NCI-H1417 treated with DMSO at 0.1 percent for 48 hours (cell line): Measurements from ENCODE around the gene FOXE3.

Experiments
- DNase-seq: peaks from one replicate; lab custom pipeline; 2025; lab: John Stamatoyannopoulos, UW

Gene FOXE3

DNA sequence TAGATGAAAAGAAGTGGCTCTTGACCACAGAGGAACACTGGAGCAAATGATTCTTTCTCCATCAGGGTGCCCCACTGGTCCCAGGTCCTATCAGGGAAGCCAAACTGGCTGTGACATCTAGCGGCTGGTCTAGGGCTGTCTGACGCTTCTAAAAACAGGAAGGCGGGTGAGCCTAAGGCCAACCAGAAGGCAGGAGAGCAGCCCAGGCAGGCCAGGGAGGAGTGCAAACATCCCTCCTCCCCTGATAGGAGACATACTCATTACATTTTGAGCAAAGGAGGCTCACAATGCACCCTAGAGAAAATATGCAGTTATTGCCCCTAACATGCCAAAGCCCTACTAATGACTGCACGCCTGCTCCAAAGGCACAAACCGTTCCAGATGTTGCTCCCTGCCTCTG, 10.4 kb upstream of the FOXE3 start:
- DNase-seq, result no peak

DNA sequence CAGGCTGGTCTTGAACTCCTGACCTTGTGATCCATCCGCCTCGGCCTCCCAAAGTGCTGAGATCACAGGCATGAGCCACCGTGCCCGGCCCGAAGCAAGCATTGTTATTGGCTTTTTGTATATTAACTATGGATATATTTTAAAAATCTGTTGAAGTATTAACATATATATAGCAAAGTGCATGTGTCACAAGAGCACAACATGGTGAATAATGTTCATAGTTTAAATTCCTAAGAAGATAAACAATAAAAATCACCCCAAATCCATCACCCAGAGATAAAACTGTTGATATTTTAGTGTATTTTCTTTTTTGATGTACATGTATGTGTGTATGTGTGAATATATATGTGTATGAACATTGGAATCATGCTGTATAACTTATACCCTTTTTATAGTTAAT, 9.1 kb upstream of the FOXE3 start:
- DNase-seq, result no peak

DNA sequence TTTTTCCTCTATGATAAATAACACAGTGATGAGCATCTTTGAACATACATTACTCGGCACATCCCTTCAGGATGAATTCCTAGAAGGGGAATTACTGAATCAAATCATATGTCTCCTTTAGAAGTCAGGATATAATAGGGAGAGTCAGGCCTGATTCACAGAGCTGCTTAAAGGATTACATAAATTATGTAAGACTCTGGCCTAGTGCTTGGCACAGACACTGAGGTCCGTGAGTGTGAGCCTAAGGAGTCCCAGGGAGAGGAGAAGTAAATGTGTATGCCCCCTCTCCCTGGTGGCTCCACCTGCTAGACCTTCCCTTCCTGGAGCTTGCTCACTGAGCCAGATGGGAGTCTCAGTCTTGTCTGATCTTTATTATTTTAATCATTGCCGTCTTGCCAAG, 8.6 kb upstream of the FOXE3 start:
- no peak for DNase-seq

DNA sequence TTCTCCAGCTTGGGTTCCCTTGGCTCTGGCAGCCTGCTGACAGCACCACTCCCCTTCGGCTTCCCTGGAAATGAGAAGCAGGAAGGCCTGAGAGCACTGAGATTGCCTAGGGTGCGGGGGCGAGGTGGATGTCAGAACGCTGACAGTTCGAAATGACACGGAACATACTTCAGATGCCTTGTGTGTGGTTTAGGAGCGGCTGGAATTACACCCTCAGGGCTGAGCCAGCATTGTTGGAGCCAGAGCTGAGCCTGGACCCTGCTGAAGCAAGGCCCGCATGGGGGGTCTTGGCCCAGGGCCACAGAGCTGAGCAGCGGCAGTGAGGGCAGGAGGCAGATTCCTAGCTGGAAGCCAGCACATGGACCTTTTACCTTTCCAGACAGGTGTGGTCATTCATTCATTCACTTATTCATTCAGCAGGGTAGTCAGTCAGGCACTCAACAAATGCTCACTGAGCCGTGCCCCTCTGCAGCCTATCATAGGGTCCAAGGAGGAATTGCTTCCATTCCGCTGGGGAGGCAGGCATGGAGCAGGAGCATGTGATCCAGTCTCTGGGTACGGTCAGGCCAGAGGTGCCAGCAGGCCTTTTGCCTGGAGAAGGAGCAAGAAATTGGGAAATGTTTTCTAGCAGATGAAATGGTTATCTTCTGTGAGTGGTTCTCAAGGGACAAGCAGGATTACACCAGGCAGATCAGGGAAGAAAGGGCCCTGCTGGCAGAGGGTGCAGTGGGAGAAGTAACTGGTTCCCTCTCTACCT, 6.6 kb upstream of the FOXE3 start:
- DNase-seq, result no peak

DNA sequence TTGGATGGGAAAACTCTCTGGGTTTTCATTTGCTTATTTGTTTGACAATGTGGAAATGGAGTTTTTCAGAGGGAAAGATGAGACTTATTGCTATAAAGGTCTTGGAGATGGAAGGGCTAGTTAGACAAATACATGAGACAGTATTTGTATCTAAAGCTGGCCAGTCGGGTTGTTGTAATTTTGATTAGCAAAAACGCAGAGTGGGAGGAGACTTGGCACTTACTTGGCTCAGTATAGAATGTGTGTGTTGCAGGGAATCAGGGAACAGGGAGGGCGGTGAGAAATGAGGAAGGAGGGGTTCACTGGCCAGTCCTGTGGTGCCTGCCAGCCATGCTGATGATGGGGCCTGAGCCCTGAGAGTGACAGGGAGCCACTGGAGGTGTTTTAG, 6.0 kb upstream of the FOXE3 start:
- DNase-seq, result no peak

DNA sequence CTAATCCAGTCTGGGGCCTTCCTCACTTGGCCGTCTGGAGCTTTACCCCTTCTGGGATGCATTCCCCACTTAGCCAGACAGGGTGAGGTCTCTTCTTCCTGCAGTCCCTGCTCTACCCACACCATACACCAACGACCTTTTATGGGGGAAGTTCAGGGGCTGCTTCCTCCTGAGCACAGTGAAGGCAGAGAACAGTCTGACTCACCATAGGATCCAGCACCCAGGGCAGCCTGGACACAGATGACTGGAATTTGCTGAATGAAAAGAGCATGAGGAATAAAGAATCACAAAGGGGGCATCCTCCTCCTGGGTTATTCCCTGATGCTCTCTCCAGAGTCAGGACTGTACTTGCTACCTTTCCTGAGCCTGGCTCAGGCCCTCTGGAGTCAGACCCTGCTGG, 4.6 kb upstream of the FOXE3 start:
- DNase-seq, result no peak

DNA sequence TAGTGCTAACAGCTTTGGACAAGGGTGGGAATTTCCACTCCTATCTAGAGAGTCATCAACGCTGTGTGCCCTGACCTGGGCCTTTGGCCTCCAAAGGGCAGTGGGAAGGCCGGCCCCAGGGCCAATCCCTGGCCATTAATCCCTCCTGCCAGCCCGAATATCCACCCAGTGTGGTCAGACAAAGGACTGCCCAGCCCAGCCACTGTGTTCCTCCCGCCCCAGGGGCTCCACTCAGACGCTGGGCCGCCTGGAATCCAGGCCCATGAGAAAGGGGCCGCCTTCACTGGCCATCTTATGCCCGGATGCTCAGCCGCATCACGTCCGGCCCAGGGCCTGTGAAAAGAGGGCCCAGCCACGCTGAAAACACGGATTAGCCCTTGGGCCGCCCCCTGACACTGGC, 3.6 kb upstream of the FOXE3 start:
- DNase-seq, result no peak

DNA sequence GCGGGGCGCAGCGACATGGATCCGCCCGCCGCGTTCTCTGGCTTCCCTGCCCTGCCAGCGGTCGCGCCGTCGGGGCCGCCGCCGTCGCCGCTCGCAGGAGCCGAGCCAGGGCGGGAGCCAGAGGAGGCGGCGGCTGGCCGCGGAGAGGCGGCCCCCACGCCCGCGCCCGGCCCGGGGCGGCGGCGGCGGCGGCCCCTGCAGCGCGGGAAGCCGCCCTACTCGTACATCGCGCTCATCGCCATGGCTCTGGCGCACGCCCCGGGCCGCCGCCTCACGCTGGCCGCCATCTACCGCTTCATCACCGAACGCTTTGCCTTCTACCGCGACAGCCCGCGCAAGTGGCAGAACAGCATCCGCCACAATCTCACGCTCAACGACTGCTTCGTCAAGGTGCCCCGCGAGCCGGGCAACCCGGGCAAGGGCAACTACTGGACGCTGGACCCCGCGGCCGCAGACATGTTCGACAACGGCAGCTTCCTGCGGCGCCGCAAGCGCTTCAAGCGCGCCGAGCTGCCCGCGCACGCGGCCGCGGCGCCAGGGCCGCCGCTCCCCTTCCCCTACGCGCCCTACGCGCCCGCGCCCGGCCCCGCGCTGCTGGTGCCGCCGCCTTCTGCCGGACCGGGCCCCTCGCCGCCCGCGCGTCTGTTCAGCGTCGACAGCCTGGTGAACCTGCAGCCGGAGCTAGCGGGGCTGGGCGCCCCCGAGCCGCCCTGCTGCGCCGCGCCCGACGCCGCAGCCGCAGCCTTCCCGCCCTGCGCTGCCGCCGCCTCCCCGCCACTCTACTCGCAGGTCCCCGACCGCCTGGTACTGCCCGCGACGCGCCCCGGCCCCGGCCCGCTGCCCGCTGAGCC, 459 bp downstream of the FOXE3 start:
- no peak for DNase-seq

DNA sequence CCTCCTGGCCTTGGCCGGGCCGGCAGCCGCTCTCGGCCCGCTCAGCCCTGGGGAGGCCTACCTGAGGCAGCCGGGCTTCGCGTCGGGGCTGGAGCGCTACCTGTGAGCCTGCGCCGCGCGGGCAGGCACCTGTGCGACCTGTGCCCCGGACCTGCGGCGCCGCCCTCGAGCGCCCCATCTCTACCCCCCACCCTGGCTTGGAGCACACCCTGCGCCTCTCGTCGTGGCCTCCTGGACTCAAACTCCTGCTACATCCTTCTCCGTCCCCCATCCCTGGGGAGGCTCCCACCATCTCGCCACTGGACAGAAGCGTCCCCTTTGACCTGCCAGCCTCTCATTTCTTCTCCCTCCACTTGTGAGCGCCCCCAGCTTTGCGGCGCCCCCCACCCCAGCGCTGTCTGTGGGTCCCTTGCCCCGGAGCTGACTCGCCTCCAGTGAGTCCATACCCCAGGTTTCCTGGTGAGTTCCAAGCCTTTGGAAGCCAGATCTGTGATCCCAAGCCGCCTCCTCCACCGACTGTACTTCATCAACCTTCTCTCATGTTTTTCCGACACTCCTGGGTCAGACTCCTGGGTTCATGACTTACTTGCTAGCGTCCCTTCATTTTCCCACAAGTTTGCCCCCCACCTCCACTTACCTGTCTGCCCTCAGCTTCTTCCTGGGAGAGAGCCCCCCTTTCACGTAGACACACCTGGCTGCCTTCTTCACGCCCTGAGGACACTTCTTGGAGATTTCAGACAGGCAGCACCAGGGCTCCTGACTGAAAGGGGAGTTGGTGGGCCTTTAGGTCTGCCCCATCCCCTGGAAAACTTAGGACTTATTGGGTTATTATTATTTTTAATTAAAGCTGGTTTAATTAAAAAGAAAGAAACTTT, 1.3 kb downstream of the FOXE3 start:
- DNase-seq, result no peak

DNA sequence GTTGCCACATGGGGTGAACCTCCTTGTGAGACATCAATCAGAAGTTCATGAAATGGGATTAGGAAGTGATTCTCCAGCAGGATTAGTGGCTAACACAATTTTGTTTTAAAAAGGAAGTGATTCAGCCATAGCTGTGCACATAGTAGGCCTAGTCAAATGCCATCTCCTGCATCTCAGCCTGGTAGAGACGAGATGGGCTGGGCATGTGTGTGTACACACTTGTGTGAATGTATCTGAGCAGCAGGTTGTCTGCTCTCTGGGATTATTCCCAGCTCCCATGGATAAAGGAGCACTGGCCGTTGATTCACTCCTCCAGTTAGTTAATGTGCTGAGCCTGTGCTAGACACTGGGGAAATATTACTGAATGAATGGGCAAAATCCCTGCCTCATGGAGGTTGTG, 2.0 kb downstream of the FOXE3 start:
- no peak for DNase-seq

DNA sequence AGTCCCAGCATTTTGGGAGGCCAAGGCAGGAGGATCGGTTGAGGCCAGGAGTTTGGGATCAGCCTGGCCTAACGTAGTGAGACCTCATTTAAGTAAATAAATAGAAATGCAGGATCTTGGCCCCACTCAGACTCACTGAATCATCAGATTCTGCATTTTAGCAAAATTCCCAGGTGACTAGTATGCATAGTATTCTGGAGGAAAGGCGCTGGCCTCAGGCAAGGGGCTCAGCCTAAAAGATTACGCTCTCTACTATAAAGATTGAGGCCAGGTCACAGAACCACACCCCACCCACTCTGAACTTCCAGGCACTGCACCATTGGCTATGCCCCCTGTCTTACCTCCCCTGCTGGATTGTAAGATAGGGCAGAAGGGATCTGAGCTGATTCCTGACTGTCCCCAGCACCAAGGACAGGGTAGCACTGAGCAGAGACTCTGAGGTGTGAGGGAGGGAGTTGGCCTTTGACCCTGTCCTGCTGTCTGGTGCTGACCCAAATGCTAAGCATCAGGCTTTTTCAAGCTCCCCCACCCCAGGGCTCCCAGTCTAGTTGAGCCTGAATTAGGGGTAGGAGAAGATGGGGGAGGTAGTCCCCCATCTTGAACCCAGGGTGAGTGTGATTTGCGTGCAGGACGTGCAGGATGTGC, 2.7 kb downstream of the FOXE3 start:
- no peak for DNase-seq

DNA sequence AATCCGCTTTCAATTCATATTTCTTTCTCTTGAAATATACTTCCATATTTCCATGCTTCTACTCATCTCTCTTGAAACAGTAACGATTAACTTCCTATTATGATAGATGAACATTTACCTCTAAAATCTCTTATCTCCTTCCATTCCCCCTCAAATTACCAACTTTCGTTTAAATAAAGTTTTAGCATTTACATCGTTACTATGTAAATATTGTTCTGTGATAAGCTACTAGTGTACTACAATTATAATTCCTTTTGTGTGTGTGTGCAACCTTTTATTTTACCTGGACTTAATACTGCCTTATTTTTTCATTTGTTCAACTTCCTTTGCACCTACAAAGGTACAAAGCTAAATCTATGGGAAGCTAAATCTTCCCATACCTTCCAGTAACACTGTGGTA, 4.5 kb downstream of the FOXE3 start:
- DNase-seq, result no peak

DNA sequence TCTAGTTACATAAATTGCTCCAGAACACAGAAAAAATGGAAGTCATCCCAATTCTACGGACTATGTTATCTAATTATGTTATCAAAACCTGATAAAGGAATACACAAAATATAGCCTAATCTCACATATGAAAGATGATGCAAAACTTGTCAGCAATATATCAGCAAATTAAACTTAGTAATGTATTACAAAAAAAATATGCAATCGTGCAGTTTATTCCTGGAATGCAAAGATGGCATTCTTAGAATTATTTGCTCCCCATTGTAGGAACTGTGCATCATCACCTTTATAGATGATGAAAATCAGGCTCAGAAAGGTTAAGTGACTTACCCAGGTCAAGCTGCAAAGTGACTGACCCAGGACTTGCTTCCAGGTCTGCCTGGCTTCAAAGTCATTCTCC, 7.8 kb downstream of the FOXE3 start:
- DNase-seq, result no peak

DNA sequence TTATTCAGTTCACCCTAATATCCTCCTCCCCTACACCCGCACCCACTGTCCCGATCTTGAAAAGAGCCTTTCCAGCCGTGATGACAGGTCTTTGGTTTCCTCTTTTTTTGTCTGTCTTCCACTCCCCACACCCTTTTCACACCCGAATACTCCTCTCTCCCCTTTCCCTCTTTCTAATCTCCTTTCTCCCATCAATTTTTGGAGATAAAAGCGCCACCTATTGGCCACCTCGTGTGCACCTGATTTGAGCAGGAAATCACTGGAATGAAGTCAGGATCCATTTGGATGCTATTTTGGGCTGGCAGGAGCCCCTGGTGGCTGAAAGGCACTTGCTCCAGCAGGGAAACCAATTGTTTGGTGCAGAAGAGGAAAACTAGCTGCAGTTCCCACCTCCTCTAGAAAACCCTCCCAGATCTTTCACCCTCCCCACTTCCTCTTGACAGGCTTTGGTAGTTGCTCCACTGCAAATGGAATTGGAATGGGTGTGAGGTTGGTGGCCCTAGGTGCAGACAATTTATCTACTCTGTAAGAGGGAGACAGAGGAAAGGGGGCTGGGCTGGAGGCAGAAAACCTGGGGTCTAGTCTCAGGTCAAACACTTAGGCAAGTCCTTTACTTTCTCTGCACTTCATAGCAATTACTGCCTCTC, 8.4 kb downstream of the FOXE3 start:
- no peak for DNase-seq

DNA sequence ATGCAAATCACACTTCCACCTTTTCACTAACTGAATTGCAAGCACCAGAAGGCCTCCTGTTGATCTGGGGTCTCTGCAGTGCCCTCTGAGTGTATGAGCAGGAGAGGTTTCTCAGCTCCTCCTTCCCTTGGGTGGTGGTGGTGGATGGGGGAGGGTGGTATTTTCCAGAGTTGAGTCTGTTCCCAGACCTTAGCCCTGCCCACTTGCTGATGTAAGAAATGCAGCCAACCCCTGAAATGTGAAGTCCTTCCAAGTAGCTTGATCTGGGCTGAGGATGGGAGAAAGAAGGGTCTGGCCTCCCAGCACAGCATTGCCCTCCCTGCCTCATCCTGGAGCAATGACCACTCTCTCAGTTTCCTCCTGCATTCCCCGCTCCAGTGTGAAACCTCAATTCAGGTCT, 15.4 kb downstream of the FOXE3 start:
- no peak for DNase-seq

DNA sequence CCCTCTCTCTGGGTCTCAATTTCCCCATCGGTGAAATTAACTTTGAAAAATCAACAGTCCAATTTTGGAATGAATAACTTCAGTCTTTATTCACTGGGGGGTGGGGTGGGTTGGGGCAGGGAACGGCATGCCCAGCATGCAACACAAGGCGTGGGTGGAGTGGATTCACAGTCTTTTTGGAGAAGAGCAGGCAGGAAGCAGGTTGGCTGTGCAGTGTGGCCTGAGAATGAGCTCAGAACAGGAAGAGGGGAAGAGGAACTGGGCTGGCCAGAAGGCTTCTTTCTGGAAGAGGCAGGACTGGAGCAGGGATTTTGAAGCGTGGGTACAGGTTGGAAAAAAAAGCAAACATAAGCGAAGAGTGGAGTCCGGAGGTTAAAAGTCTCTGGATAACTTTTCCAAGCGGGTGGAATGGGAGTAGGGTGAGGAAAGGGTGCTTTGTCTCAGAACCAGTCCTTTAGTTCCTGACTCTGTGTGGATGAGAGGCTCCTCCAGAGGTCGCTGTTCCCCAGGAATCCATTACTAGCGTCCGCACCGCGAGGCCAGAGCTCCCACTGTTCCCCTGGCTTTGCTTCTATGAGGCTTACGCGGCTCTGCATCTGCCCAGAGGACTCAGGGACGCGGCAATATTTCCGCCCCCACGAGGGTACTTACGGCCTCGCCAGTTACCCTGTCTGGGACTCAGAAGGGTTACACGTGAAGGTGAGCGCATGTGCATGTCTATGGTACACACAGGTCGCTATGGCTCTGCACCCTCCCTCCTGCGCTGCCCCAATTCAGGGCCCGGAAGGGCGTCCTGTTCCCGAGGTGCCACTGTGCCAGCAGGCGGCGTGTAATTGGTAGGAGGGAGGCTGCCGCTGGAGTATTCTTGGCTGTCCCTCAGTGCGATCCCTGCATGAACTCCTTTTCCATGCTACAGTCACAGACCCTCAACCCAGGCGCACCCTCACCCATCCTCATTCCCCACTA, 16.3 kb downstream of the FOXE3 start:
- DNase-seq, result no peak

DNA sequence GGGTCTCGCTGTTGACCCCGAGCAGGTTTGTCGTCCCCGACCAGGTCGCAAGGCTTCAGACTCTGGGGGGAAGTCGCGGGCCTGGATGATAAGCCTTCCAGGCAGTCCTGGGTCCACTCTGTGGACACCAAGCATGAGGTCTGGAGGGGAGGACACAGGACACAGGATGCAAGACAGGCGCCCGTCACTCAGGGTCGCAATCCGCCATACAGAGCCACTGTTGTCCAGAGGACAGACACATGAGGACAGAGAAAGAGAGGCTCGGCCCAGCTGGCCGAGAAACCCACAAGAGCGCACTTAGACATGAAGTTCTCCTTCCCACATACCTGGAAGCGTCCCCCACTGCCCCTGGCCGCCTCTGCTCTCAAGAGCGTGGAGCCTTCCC, 16.9 kb downstream of the FOXE3 start:
- no peak for DNase-seq

DNA sequence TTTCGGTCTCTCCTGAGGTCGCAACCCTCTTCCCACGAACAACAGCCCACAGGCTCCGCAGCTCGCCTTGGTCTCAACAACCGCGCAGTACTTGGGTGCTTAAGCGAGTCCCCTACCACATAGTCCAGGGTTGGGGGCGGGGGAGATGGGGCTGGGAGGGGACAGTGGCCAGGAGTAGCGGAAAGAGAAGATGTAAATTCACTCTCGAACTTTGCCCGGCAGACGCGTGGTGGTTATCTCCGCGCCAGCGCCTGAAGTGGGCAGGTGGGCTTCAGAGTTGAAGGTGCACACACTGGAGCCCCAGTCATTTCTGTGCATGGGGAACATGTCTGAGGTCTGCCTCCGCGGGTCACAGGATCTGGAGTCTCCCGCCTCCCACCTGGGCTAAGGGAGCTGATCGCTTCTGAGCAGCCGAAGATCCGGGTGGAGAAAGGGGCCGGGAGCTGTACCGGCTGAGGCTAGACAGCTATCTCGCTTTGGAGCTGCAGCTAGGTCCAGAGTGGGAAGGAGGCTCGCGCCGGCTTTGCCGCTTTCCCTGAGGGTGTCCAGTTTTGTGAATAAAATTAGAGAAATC, 17.5 kb downstream of the FOXE3 start:
- DNase-seq, result no peak

DNA sequence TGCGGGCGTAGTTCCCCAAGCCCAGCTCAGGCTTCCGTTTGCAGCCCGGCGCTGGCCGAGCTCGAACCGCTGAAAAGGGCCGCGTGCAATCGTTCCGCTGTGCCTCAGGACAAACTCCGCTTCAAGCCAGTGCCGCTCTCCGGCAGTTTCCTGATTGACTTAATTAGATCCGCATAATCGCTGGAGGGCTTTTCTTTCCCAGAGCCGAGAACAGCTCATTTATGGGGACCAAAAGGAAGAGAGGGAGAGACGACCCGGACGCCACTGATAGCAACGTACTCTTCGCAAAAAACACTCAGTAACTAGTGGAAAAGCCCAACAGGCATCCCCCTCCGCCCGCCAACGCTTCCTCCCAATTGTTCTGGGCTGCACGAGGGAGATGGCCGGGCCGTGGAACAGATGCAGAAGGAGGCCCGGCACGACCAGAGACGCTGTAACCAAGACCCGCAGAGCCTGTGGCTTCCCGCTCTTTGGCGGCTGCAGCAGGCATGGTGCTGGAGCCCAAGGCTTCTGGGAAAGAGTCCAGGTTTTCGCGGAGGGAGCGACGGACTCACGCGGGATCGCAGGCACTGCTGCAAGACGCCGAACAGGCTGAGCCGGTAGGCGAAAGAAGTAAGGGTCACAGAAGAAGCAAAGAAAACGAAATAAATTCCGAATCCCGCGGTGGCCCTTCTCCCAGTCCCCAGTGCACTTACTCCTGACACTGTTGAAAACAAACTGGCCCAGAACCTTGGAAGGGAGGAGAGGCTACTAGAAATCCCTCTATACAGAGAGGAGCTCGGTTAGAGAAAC, 18.2 kb downstream of the FOXE3 start:
- DNase-seq, result no peak
